Measurements from ENCODE around the gene HIKESHI.
"Not testable (repeated sequence)": the region's sequence is repeated elsewhere in the genome, so short reads cannot be mapped to it uniquely, and the experiment has no call there.

The HIKESHI gene

DNA sequence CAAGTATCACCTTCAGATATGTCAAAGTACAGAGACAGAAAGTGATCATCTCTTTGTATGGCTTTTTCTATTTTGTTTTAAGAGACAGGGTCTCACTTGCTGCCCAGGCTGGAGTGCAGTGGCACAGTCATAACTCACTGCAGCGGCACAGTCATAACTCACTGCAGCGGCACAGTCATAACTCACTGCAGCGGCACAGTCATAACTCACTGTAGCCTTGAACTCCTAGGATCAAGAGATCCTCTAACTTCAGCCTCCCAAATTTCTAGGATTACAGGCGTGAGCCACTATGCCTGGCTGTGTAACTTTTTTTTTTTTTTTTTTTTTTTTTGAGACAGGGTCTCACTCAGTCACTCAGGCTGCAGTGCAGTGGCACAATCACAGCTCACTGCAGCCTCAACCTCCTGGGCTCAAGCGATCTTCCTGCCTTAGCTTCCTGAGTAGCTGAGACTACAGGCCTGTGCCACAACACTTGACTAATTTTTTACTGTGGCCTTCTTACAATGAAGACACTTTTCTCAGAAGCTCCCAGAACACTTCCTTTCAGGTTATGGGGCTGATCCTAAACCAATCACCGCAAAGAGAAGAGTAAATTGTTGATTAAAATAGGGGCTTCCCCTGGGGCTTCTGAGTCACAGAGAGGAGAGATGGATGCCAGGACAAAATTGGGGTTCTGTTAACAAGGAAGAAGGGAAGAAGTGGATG, 9.0 kb upstream of the HIKESHI start:
- DNase-seq (ENCODE audit: low spot score), result no peak

DNA sequence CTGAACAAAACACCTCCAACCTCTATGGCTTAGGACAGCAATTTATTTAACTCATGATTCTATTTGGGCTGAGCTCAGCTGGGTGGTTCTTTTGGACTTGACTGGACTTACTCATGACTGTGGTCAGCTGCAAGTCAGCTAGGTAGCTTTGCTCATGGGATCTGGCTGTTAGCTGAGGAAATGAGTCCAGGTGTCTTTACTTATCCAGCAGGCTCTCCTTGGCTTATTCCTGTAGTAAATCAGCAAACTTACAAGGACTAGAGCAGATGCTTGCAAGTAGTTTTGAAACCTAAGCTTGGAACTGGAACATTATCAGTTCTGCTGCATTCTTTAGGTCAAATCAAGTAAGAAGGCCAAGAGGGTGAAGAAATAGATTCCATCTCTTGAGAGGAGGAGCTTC, 8.0 kb upstream of the HIKESHI start:
- DNase-seq (ENCODE audit: low spot score), result no peak

DNA sequence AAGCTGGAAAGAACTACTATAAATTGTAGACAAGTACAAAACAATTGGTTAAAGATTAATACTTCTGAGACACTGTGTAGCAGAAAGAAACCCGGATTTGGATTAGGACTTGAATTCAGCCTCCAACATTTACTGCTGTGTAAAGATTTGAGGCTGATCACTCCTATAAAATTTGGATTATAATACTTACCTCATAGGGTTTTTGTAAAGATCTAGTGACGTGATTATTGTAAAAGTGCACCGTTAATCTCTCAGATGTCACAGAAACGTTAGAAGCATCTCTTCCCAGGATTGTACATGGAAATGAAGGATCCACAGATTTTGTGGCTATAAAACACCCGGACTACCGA, 323 bp upstream of the HIKESHI start:
- DNase-seq (ENCODE audit: low spot score), result no peak

DNA sequence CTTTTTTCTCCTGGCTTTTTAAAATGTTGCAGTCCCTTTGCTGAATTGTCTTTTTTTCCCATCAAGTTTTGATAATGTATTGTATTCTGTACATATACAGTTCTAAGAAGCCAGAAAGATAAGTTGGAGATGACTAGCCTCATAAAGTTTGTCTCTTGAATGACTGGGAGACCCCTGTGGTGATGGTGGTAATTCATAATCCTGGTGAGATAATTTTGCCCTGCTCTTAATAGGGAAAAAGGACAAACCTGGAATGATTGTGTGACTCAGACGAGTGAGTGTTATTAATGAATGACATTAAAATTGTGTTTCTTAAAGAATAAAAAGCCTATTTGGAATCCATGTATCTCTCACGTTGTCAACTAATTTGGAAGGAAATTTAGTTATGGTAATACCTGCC, 1.2 kb downstream of the HIKESHI start:
- no peak for DNase-seq (ENCODE audit: low spot score)

DNA sequence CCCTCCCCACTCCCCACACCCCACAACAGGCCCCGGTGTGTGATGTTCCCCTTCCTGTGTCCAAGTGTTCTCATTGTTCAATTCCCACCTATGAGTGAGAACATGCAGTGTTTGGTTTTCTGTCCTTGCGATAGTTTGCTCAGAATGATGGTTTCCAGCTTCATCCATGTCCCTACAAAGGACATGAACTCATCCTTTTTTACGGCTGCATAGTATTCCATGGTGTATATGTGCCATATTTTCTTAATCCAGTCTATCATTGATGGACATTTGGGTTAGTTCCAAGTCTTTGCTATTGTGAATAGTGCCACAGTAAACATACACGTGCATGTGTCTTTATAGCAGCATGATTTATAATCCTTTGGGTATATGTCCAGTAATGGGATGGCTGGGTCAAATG, 6.7 kb downstream of the HIKESHI start:
- DNase-seq (ENCODE audit: low spot score), result not testable (repeated sequence)

DNA sequence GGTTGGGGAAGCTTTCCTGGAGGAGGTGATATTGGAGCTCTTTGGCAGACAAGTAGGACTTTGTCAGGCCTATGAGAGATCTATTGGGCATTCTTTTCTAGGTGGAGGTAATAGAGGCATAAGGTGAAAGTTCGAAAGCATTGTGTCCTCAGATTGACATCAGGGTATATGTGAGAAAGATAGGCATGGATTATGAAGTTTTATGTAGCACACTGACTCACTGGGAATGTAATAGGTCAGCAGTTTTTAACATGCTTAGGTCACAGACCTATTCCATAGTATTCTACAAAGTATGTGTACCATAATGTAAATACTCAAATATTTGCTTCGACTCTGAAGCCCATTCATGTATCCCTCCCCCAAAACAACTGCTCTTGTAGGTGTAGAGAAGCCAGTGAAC, 11.8 kb downstream of the HIKESHI start:
- DNase-seq (ENCODE audit: low spot score), result no peak

DNA sequence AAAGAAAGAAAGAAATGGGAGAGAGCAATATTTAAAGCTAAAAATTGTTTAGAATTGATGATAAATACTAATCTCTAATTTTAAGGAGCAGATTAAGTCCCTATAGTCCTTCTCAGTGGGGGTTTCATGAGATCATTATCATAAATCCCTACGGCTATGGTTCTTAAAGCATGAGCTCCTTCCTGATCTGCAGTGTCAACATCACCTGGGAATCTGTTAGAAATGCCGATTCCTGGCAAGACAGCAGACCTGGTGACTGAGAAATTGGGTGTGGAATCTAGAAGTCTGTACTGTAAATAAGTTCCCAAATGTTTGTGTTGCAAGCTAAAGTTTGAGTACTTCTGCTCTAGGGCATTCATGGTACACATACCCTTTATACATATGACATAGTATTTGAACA, 12.6 kb downstream of the HIKESHI start:
- DNase-seq (ENCODE audit: low spot score), result no peak

DNA sequence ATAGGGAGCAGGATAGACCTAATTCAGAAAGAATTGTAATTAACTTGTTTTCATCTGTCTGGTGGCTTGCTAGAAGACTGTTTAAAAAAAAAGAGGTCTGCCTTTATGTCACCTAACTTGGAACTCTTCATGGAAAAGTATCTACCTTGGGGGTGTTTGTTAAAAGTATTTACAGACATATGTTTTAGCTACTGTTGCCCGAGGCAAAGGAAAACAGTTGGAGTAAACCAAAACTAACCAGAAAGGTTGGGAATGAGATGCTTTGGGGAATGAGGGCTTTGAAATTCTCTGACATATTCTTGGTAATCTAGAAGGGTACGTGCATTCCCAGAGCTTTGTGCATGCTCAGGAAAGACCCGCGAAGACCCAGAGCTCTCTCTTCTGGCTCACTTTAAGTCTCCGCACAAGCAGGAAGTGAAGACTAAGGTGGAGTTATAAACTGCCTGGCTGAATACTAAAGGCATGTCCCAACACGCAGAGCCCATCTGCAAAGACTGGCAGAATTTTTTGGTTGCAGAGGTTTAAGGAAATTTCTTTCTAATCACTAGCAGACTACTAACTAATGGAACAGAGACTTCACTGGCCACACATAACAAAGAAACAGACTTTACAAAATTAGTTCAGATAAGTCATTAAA, 33.2 kb downstream of the HIKESHI start:
- DNase-seq (ENCODE audit: low spot score), result no peak

DNA sequence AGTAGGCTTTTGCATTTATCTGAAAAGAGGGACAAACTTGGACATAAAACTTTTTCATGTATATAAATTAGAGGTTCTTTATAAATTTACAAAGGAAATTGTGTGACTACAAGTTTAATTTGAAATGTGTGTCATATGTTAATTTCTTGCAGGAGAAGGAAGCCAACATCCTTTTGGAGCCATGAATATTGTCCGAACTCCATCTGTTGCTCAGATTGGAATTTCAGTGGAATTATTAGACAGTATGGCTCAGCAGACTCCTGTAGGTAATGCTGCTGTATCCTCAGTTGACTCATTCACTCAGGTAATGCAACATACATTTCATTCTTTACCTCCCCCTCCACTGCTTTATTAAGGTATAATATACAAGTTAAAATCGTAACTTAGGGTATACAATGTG, 35.2 kb downstream of the HIKESHI start:
- no peak for DNase-seq (ENCODE audit: low spot score)

DNA sequence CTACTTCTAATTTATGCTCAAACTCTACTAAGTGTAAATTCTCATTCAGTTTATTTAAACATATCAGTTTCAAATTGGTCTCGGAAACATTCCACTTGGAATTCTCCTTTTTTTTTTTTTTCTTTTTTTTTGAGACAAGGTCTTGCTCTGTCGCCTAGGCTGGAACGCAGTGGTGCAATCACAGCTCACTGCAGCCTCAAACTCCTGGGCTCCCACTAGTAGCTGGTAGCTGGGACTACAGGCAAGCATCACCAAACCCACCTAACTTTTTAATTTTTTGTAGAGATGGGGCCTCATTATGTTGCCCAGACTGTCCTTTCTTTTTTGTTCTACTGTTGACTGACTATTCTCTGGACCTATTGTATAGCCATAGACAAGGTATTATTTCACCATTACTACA, 39.3 kb downstream of the HIKESHI start:
- DNase-seq (ENCODE audit: low spot score), result no peak

DNA sequence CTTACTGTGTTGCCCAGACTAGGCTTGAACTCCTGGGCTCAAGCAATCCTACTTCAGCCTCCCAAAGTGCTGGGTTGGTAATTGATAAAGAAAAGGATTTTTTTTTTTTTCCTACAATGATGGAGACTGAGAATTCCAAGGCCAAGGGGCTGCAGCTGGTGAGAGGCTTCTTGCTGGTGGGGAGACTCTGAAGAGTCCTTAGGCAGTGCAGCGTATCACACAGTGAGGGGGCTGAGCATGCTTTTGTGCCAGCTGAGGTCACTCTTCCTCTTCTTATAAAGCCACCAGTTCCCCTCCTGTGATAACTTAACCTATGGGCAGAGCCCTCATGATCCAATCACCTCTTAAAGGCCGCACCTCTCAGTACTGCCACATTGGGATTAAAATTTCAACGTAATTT, 44.5 kb downstream of the HIKESHI start:
- DNase-seq (ENCODE audit: low spot score), result no peak

DNA sequence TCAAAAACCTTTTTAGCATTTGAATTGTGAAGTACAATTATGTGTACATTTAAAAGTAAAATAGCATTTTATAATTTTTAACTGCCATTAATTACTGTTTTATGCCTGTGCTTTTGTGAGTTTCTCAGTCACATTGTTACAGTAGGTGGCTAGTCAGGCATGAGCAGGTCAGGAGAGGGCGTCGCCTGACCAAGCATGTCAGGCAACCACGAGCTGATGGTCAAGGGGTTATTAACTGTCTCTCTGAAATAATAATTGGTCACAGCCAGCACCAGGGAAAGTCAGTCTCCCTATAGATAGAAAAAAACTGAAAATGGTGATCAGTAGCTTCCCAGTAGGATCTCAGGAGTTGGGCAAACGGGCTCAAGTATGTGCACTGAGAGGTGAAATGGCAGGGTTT, 53.2 kb downstream of the HIKESHI start:
- DNase-seq (ENCODE audit: low spot score), result no peak

DNA sequence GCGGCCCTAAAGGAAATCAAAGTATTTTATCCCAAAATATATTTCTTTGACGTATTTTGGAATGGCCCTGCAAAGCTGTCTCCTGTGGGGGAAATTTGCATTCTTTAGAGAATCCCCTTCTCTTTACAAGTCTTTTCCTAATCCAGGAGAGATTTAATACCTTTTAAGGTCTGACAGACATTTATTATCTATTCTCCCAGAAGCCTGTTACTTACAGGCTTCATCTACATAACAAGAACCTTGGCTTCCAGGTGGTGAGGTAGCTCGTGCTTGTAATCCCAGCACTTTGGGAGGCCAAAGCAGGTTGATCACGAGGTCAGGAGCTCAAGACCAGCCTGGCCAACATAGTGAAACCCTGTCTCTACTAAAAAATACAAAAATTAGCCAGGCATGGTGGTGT, 55.4 kb downstream of the HIKESHI start:
- not testable (repeated sequence) for DNase-seq (ENCODE audit: low spot score)

DNA sequence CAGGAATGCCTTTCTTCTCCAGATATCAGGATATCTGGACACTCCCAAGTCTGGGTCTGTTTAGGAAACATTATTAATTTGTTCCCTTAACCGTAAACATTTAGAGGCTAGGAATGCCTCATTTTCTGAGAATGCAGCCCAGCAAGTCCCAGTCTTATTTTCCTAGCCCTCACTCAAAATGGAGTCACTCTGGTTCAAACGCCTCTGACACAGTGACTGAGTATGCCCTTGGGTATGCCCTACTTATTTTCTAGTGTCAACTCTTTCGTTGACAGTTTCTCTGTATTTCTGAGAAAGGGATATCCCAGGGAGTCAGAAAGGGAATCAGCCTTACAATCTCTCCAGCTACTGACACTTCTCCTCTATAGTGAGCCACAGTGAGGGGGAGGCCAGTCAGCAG, 56.7 kb downstream of the HIKESHI start:
- DNase-seq (ENCODE audit: low spot score), result no peak

DNA sequence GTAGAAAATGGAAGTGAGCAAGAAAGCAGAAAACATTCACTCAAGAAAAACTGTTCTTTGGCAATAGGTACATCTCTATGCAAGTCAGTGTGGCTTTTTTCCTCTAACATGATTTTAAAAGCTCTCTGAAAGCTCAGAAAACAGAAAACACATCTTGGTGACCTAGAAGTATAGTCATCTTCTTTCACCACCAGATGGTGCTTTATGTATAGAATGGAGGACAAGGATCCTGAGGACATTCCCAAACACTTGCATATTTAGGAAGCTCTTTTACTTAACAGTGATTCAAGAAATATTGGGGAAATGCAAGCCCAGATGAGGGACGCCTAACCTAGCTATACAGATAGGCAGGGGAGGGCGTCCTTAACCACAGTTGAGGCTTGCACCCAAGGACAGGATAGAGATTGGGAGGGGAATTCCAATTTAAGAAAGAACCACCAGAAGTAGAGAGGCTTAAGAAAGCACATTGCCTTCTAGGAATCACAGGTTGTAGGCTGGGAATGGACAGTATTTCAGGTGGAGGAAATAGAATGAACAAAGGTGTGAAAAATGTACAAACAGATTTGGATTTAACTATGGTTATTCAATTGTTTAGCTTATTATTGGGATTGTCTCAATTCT, 58.8 kb downstream of the HIKESHI start:
- DNase-seq (ENCODE audit: low spot score), result peak; percentile 26

DNA sequence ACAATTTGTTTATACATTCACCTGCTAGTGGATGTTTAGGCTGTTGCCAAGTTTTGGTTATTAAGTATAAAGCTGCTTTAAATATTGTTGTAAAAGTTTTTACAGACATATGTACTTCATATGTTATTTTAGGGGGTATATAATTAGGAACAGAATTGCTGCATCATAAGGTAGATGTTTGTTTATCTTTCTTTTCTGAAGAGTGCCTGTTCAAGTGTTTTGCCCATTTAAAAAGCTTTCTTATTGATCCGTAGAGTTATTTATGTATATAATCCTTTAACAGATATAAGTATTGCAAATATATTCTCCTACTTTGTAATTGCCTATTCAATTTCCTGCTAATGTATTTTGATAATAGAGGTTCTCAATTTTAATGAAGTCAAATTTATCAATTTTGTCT, 61.4 kb downstream of the HIKESHI start:
- no peak for DNase-seq (ENCODE audit: low spot score)

DNA sequence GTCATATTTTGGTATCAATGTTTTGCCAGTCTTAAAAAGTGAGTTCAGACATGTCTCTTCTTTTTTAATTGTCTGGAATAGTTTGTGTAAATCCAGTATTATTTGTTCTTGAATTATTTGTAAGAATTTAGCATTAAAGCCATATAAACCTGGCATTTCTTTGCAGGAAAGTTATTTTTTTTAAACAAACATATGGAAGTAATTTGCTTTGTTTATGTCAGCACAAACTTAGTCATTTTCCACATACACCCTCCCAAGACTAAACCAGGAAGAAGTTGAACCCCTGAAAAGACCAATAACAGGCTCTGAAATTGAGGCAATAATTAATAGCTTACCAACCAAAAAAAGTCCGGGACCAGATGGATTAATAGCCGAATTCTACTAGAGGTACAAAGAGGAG, 63.5 kb downstream of the HIKESHI start:
- no peak for DNase-seq (ENCODE audit: low spot score)

DNA sequence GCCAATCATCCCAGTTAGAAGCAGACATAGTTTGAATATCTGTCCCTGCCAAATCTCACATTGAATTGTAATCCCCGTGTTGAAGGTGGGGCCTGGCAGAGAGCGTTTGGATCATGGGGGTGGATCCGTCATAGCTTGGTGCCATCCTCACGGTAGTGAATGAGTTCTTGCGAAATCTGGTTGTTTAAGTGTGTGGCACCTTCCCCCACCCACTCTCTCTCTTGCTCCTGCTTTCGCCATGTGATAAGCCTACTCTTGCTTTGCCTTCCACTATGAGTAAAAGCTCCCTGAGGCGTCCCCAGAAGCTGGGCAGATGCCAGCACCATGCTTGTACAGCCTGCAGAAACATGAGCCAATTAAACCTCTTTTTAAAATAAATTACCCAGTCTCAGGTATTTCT, 67.6 kb downstream of the HIKESHI start:
- no peak for DNase-seq (ENCODE audit: low spot score)

DNA sequence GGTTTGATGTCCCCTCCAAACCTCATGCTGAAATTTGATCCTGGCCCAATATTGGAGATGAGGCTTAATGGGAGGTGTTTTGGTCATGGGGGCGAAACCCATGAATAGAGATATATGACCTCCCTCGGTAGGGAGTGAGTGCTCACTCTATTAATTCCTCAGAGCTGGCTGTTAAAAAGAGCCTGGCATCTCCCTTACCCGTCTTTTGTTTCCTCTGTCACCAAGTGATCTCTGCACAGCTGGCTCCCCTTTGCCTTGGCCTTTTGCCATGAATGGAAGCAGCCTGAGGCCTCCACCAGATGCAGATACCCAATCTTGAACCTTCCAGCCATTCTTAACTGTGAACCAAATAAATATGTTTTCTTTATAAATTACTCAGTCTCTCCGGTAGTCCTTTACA, 68.1 kb downstream of the HIKESHI start:
- DNase-seq (ENCODE audit: low spot score), result no peak

DNA sequence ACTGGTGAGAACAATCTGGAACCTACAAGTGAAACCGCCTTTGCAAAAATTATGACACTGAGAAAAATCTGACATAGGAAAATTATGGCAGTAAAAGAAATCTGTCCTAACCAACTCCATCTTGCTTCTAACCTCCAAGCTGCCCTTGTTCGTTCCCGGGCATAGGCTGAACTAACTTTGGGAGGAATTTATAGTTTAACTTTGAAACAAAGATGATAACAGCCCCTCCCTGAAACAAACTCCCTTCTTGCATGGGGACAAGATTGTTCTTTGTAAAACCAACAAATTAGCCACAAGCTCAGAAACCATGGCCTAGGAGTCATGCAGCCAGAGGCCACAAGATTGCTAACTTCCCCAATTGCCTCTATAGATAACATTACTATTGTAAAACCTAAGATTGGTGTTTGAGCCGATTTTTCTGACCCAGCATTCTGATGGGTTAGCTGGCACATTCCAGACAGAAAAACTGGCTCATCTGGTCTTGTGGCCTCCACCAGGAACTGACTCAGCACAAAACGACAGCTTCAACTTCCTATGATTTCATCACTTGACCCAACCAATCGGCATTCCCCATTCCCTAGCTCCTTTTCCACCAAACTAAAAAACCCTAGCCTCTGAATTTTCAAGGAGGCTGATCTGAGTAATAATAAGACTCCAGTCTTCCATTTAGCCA, 69.0 kb downstream of the HIKESHI start:
- DNase-seq (ENCODE audit: low spot score), result no peak

DNA sequence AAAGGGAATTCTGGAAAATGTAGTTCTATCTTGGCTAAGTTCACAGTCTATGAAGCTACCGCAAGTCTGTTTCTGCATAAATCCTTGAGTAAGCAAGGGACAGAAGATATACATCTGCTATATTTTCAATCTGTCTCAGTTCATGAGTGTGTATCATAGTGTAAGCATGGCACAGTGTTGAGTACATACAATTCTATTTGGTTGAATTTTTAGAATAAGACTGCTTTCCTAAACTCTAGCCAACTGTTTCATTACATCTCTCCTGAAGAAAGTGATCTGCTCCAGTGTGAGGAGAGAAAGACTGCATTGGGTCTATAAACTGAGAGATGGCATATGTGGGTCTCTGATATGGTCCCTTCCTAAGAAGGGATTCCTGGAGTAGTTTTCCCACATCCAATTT, 70.0 kb downstream of the HIKESHI start:
- no peak for DNase-seq (ENCODE audit: low spot score)

DNA sequence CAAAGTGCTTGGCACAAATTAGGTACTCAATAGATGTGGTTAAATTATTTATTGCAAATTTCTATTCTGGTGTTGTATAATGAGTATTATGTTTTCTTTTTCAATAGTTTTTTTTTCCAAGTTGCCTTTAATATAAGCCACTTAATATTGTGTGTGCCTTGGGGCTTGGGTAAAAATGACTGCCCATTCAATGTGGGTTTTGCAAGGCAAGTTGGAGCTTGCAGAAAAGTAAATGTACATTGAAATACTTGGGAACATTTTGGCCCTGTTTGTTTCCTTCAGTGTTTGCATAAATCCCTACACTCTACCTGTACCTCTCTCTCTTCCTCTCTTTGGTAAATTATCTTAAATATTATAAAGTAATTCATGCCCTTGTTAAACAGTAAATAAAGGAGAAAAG, 70.5 kb downstream of the HIKESHI start:
- DNase-seq (ENCODE audit: low spot score), result no peak

DNA sequence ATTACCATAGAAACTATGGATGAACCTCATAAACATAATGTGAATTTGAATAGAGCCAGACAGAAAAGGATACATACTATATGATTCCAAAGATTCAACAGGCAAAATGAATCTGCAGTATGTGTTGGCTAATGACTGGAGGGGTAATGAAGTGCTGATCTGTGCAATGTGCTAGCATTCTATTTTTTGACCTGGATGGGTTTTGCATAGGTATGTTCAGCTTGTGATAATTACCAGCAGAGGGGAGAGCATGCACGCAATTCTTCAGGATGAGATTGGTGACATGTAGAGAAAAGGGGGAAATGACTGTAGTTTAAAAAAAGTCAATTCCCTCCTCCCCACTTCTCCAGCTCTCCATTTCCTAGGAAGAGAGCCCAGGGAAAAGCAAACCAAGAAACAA, 72.0 kb downstream of the HIKESHI start:
- DNase-seq (ENCODE audit: low spot score), result no peak

Data from HuH-7.5 (cell line).